CD4-positive, alpha-beta T cell (primary cell): ENCODE data around the gene FCAMR. TPM values are rescaled to one million over a fixed set of nuclear protein-coding genes. Genes with fewer than 3 reads are reported as not detected.

ENCODE experiments used
- ATAC-seq: fragments of 200-7000 bp; cut with Tn5 transposase; one replicate; pipeline ENCODE4 v1.10.0; 2022; ENCODE audit warnings: mild to moderate bottlenecking; ENCODE audit not compliant: poor library complexity
- CTCF ChIA-PET: fragments of 350-600 bp; sonication (Branson Sonifier 250); formaldehyde crosslinking; loops from one replicate; lab custom pipeline; 2021; ENCODE audit warnings: antibody characterized with exemption, inconsistent platforms; lab: Charles Lee
- POLR2A ChIA-PET: fragments of 350-600 bp; sonication (Branson Sonifier 250); formaldehyde crosslinking; loops from one replicate; lab custom pipeline; 2021; ENCODE audit warnings: antibody characterized with exemption, inconsistent platforms; lab: Charles Lee
- DNase-seq, 14 experiments: peaks; one replicate each; pipeline ENCODE4 v3.0.0-alpha.2; 2013 to 2020; ENCODE audit warnings: mixed read lengths in 2 of 14
- H3K27ac ChIP-seq, 2 donors: one replicate each; pipeline versions ENCODE4 v1.5.1 to v1.7.0; 2013; ENCODE audit warnings: low read length in 2 of 2, low read depth in 1 of 2, mild to moderate bottlenecking in 1 of 2
- H3K27me3 ChIP-seq, 2 experiments: 1 replicate in 1 of 2; 2 replicates in 1 of 2; pipeline versions ENCODE4 v1.6.1 to v1.7.0; 2013; ENCODE audit warnings: low read length in 2 of 2, control low read depth in 1 of 2, mild to moderate bottlenecking in 1 of 2, moderate library complexity in 1 of 2; ENCODE audit not compliant: insufficient read depth in 2 of 2, control insufficient read depth in 1 of 2
- H3K36me3 ChIP-seq: one replicate; pipeline ENCODE4 v1.6.1; 2013; ENCODE audit warnings: low read length, control low read depth; ENCODE audit not compliant: insufficient read depth
- H3K4me1 ChIP-seq: one replicate; pipeline ENCODE4 v1.6.1; 2013; ENCODE audit warnings: low read length, control low read depth; ENCODE audit not compliant: insufficient read depth
- H3K4me3 ChIP-seq: one replicate; pipeline ENCODE4 v1.5.1; 2013; ENCODE audit warnings: mild to moderate bottlenecking, low read length, moderate library complexity
- H3K9me3 ChIP-seq, 2 experiments: 1 replicate in 1 of 2; 2 replicates in 1 of 2; pipeline versions ENCODE4 v1.6.1 to v1.7.0; 2013; ENCODE audit warnings: low read length in 2 of 2, mild to moderate bottlenecking in 2 of 2, control low read depth in 1 of 2, moderate library complexity in 1 of 2; ENCODE audit not compliant: control insufficient read depth in 1 of 2, insufficient read depth in 1 of 2
- H3K27ac Mint-ChIP-seq: one replicate; pipeline ENCODE4 v1.8.0; 2020; ENCODE audit warnings: mixed read lengths
- H3K27me3 Mint-ChIP-seq: one replicate; pipeline ENCODE4 v1.8.0; 2021; ENCODE audit warnings: mixed read lengths
- H3K36me3 Mint-ChIP-seq: one replicate; pipeline ENCODE4 v1.8.0; 2021; ENCODE audit warnings: low read depth, mixed read lengths
- H3K4me1 Mint-ChIP-seq: one replicate; pipeline ENCODE4 v1.8.0; 2021; ENCODE audit warnings: low read depth, mixed read lengths
- H3K4me3 Mint-ChIP-seq: one replicate; pipeline ENCODE4 v1.8.0; 2020; ENCODE audit warnings: mild to moderate bottlenecking, mixed read lengths
- H3K9me3 Mint-ChIP-seq: one replicate; pipeline ENCODE4 v1.8.0; 2020; ENCODE audit warnings: mixed read lengths
- CTCF ChIP-seq: fragments of 200-600 bp; IDR thresholded peaks from one replicate; pipeline ENCODE4 v1.8.0; 2022; ENCODE audit warnings: antibody characterized with exemption, mild to moderate bottlenecking
- intact Hi-C, 2 experiments: fragments of 100-400 bp; cut with DNase I in 1 of 2; cut with micrococcal nuclease in 1 of 2; formaldehyde crosslinking; loops; one replicate each; pipeline versions ENCODE4 v1.15.1 to v1.9.0; 2023 to 2025; cut with DNase I, micrococcal nuclease
- polyA plus RNA-seq, 2 donors: library from polyadenylated mRNA; unstranded; fragments of 120-200 nt; gene quantifications; one replicate each; pipeline ENCODE4 v1.2.1, GENCODE V29; 2013
- total RNA-seq, 174 experiments: library from RNA in 2 of 174; stranded (reverse) in 2 of 174; gene quantifications; one replicate each; pipeline ENCODE4 v1.2.3 and lab custom pipeline; 2021 to 2026

Gene FCAMR
- not detected for total RNA-seq
- polyA plus RNA-seq (2013, experiment 1 of 2): not detected
- not detected for polyA plus RNA-seq (2013, experiment 2 of 2)
- 0 to 0.13 (median 0) reads per million in 172 experiments for total RNA-seq (lab: John Stamatoyannopoulos, UW)

GRCh38 chr1:206970446-206970845 is at the start of gene FCAMR:
FCAMR (minus strand) TSS chr1:206970460; CDS start chr1:206970125, 335 bp downstream.
- no peak within 1 kb of the TSS for H3K27ac ChIP-seq
- TF ChIP-seq CTCF: no peak
- Mint-ChIP-seq H3K36me3 (no peaks in the 10 kb centered on the region), H3K9me3 (no peaks in the 10 kb centered on the region), H3K4me3 (no peak within 1 kb of the TSS), H3K4me1 (peaks cover 21% of the 10 kb centered on the region), H3K27ac (no peak within 1 kb of the TSS), H3K27me3 (no peaks in the 10 kb centered on the region)
- intact Hi-C loops: no loop called here
- DNase-seq (no peak), ATAC-seq (no peak)
- no peaks in the 10 kb centered on the region for H3K9me3 ChIP-seq
- ChIA-PET CTCF (no interaction called here), POLR2A (interaction anchor here (1.2 kb wide), 1 partner anchor 62 kb away, joined by 3 read pairs; no protein-coding TSS in a partner anchor)
- no peaks in the 10 kb centered on the region for H3K27me3 ChIP-seq
- H3K4me3 ChIP-seq: no peak within 1 kb of the TSS
- no peaks in the 10 kb centered on the region for H3K36me3 ChIP-seq
- H3K4me1 ChIP-seq: peaks cover 15% of the 10 kb centered on the region

- Mint-ChIP-seq H3K9me3 (no peaks in the 10 kb centered on the region), H3K4me1 (no peaks in the 10 kb centered on the region), H3K4me3 (no peak overlapping the region), H3K36me3 (no peaks in the 10 kb centered on the region), H3K27ac (no peak overlapping the region), H3K27me3 (peaks cover 33% of the 10 kb centered on the region)
- H3K9me3 ChIP-seq: peaks cover 0 to 3% of the 10 kb centered on the region in 2 experiments
- H3K4me1 ChIP-seq: no peaks in the 10 kb centered on the region
- H3K27ac ChIP-seq: no peak overlapping the region
- no peak for DNase-seq
- no peak for TF ChIP-seq CTCF
- no peak overlapping the region for H3K4me3 ChIP-seq
- intact Hi-C loops: no loop called here
- no peaks in the 10 kb centered on the region for H3K36me3 ChIP-seq
- ATAC-seq: no peak
- POLR2A ChIA-PET: interaction anchor here (0.6 kb wide), 1 partner anchor 23 kb away, joined by 3 read pairs; no protein-coding TSS in a partner anchor
- CTCF ChIA-PET: no interaction called here
- H3K27me3 ChIP-seq: peaks cover 4 to 8% of the 10 kb centered on the region in 2 experiments
Measured at GRCh38 chr1:207019661-207020060, 49.4 kb upstream of the FCAMR start.

GRCh38 chr1:207019161-207019560 is 48.9 kb upstream of the FCAMR start:
- H3K36me3 Mint-ChIP-seq: no peaks in the 10 kb centered on the region
- no peaks in the 10 kb centered on the region for H3K4me1 ChIP-seq
- ATAC-seq: no peak
- intact Hi-C loops: no loop called here
- CTCF ChIA-PET: no interaction called here
- H3K27me3 Mint-ChIP-seq: peaks cover 33% of the 10 kb centered on the region
- no peak for DNase-seq
- H3K9me3 ChIP-seq: peaks cover 0 to 3% of the 10 kb centered on the region in 2 experiments
- POLR2A ChIA-PET: no interaction called here
- H3K9me3 Mint-ChIP-seq: no peaks in the 10 kb centered on the region
- H3K4me3 ChIP-seq: no peak overlapping the region
- H3K36me3 ChIP-seq: no peaks in the 10 kb centered on the region
- no peaks in the 10 kb centered on the region for H3K4me1 Mint-ChIP-seq
- H3K27ac Mint-ChIP-seq: no peak overlapping the region
- H3K27me3 ChIP-seq: peaks cover 4 to 9% of the 10 kb centered on the region in 2 experiments
- no peak for TF ChIP-seq CTCF
- no peak overlapping the region for H3K4me3 Mint-ChIP-seq
- H3K27ac ChIP-seq: no peak overlapping the region
